SIG-M5 (cell line): ENCODE measurements around the gene MICAL3.
"Not testable (repeated sequence)": the region's sequence is repeated elsewhere in the genome, so short reads cannot be mapped to it uniquely, and the experiment has no call there.

Source experiments
- DNase-seq: peaks from one replicate; lab custom pipeline; 2025; lab: John Stamatoyannopoulos, UW

Gene MICAL3

DNA sequence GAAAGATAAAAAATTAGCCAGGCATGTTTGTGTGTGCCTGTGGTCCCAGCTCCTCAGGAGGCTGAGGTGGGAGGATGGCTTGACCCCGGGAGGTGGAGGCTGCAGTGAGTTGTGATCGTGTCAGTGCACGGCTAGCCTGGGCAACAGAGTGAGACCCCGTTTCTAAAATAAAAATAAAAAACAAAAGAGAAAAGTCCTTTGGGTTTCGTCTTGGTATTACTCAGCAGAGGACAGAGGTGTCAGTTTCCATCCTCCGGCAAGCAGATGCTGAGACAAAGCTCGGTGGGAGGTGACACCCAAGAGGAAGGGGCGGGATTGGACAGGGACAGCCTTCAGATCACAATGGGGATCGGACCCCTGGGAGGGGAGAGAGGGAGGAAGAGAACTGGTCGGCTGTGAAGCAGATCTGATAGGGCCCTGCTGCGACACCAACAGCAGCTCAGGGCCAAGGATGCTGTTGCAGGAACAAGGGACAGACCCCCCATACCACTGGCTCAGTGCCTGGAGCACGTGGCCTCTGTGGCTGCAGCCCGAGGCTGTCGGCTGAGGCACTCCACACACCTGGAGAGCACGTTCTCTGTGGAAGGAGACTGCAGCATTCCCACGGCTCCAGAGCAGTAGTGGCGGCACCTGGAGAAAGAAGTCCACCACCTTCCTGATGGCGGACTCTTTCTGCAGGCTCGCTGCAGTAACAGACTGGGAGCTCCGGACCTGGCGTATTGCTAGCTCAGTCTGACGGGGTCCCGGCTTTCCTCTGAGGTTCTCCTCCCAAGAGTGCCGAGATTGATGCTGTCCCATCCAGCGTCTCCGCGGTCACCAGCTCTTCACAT, 244.9 kb downstream of the MICAL3 start:
- no peak for DNase-seq

DNA sequence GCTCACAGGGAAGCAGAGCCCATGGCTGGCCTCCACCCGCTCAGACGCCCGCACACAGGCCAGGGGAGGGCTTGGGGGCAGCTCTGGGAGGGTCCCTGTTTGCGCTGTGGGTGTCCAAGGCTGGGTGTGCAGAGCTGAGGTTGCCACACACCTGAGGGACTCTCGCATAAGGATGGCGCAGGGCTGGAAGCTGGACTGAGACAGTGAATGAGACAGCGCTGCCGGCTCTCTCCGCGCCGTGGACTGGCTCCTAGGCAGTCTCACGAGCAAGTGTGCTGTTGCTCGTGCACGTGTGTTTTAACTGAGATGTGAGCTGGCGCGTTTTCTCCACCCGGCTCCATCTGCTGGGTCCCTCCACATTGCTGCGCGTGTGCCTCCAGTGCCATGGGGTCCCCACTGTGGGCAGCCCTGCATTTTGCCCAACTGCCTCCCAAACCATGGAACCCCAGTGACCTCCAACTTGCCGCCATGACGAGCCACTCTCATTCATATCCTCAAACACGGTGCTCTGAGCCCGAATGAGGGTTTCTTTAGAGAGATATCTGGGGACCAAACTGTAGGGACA, 245.9 kb downstream of the MICAL3 start:
- no peak for DNase-seq

GRCh38 chr22:17777717-17778044, 246.7 kb downstream of the MICAL3 start:
- DNase-seq: no peak

GRCh38 chr22:17777005-17777716, 247.2 kb downstream of the MICAL3 start:
- DNase-seq: peak; percentile 37

DNA sequence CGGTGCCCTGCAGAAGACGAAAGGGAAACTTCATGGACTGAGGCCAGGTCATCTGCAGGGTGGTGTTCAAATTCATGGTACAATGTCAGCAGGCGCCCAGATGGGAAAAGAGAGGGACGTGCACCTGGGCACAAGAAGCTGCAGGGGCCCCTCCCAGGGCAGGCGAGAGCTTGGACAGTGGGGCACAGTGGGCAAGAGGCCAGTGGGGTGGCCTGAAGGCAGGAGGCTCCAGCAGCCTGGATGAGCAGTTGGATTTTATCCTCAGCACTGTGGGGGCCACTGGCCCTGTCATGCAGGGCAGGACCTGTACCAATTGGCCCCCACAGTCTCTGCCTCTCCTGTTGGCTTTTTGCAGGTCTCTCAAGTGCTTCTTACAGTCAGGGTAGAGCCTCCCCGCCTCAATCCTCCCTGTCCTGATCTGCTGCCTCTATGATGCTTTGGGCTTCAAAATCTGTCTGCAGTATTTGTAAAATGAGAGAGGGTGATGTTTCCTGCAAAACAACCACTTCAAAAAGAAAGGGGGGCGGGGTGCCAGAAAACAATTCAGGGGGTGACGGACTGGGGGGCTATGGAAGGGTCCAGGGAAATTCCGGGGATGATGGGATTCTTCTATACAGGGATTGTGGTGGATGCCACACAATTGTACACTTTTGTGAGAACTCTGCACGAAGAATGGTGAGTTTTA, 248.4 kb downstream of the MICAL3 start:
- no peak for DNase-seq

GRCh38 chr22:17774926-17775685, 249.3 kb downstream of the MICAL3 start:
- no peak for DNase-seq

DNA sequence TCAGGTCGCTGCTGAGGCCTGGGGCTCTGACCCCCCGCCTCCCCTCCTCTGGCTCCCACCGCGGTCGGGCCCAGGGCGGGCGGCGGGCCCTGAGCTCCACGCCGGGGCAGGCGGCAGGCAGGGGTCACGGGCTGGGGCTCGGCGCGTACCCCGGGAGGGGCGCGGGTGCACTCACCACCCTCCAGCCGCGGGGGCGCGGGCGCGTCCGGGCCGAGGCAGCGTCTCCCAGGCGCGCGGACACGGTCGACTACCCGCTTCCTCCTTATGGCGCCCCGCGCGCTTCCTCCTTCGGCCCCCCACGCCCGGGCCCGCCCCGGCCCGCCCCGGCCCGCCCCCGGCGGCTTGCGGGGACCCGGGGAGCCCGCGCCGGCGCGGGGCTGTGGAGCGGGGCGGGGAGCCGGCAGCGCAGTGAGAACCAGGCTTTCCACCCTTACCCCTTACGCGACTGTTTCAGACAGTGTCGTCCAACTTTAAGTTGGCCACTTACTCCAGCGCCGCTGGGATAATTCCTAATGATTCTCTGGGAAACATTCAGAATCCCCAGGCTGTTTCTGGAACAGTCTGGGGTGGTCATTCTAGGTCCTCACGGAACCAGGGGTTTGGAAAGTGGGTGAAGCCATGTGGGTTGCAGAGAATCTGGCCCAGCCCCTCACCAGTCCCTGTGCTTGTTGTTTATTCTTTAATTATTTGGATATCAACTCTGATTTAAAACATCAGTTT, 250.0 kb downstream of the MICAL3 start, which contains the start of gene BID:
BID (minus strand) TSS at position 264 of the 720 bp plus-strand sequence. CDS start 24,353 bp downstream, outside the sequence.
- no peak for DNase-seq

- no peak for DNase-seq
Observed at GRCh38 chr22:17773606-17774205, 250.7 kb downstream of the MICAL3 start.

GRCh38 chr22:17772958-17773605, 251.3 kb downstream of the MICAL3 start:
- DNase-seq: no peak

- DNase-seq: no peak
Observed at GRCh38 chr22:17772249-17772957, 252.0 kb downstream of the MICAL3 start.

DNA sequence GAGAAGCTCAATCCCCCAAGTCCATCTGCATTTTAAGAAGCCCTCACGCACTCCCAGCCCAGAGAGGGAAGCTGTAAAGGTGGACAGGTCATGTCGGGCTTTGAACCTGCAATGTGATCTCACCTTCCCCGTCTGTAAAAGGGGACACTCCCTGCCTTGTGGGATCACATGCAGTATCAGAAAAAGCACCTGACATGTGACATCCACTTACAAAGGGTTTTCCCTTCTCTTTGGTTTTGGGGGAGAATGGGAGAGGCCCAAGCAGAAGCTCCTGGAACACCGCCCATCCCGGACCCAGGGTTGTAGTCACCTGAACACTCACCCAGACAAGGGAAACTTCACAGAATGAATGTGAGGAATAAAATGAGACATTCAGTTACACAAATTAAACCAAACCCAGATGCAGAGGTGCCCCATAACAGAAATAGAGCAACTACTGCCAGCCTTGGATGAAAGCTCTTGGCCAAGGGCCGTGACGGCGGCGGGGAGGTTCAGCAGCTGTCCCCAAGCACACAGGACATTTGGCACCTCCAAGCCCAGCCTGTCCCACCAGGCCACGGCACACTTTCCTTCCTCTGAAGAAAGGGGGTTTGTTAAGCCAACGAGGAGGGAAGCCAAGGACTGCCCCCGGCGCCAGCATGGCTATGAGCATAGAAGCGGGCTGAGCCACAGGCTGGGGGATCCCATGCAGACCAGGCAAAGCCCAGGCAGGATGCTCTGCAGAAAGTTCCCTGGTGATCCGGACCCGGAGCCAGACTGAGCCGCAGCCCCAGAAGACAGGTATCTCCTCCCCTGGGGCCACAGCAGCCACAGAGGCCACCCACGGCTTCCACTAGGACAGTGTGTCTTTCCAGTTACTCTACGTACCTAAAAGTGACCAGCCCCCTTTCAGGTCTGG, 253.9 kb downstream of the MICAL3 start:
- no peak for DNase-seq

- no peak for DNase-seq
Observed at GRCh38 chr22:17769716-17770082, 254.7 kb downstream of the MICAL3 start.

GRCh38 chr22:17769013-17769715, 255.2 kb downstream of the MICAL3 start:
- DNase-seq: no peak

DNA sequence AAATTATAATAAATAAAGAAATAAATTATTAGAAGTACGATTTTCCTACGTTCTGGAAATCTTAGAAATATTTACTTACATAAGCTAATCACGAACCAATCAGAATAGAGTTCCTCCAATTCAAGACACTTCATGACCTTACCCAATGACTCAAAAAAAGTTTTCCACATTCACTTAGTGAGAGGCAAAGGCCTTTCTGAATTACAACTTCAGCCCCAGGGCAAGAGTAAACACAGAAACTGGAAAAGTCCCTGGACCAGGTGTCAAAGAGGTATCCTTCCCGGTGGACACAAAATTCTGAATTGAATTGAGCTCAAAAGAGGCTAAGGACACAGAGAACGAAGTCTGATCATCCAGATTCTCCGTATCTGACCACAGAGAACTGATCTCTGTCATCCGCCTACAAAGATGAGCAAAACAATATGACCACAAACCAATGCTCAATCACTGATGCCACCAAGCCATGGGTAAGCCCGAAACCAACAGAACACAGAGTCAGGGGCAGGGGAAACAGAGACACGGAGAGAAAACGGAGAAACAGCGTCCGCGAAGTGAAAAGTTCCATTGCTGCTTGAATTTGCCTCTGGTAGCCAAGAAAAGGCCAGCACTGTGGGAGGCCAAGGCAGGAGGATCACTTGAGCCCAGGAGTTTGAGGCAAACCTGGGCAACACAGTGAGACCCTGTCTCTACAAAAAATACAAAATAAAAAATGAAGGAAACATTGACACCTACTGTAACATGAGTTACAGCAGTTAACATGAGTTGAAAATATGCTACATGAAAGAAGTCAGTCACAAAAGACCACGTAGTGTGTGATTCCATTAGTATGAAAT, 256.9 kb downstream of the MICAL3 start:
- no peak for DNase-seq

- not testable (repeated sequence) for DNase-seq
Observed at GRCh38 chr22:17764852-17765251, 259.5 kb downstream of the MICAL3 start.

DNA sequence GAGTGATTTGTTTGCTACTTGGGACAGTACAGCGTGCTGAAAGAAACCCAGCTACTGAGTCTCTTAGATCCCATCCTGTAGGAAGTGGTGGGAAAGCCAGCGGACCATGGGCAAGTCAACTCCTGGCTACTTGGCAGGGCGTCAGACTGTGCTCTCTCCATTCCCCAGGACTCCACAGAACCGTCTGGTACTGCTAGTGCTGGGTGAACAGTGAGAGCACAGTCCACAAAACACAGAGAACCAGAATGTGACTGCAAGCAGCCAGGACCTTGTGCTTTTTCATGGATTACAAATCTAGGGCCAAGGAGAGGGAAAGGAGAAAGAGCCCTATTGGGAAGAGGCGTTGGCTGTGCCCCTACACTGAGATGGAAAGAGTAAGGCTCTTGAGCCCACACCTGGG, 260.3 kb downstream of the MICAL3 start:
- no peak for DNase-seq

GRCh38 chr22:17763442-17763841, 260.9 kb downstream of the MICAL3 start:
- DNase-seq: not testable (repeated sequence)
